GM21381 (cell line): Measurements from ENCODE around the gene EVX2.

ENCODE experiments used
- ATAC-seq: cut with Tn5 transposase; IDR thresholded peaks from one replicate; pipeline ENCODE4 v1.9.1; 2021; ENCODE audit warnings: mild to moderate bottlenecking, moderate library complexity; ENCODE audit not compliant: unreplicated experiment

Gene EVX2

GRCh38 chr2:176122052-176122682, 38.4 kb upstream of the EVX2 start:
- no peak for ATAC-seq

DNA sequence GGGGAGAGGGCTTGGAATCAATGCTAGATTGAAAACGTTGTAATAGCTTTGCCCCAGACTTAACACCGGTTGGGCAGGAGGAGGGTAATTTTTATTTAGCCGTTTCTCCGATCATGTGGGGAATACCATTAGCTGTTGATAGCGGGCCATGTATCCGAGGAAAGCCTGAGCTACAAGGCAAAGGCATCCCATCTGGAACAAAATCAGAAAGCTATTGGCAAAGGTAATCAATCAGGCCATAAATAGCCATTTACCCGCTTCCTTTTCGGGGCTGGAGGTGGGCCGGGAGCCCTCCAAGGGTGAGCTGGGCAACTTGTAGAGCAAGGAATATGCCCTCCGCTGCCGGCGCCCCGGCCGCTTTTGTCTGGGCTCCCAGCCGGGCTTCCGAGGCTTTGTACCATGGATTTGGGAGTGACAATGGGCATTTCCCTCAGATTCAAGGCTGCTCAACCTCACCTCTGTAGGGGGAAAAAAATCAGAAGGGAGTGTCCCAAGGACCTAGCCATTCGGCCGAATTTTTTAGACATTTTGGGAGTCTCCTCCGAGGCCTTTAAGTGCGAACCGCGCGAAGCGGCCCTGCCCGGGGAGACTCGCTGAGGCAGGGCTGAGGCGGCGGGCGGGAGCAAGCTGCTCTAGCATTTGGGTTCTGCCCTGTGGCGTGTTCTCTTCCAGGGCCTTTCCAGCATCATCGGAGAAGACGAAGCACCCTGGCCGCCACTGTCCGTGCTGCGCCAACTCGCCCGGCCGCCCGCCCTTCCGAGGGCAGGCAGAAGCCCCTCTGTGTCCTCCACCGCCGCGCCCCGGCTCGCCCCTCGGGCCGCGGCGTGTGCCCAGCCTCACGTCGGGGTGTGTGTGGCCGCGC, 37.7 kb upstream of the EVX2 start:
- ATAC-seq = no peak

DNA sequence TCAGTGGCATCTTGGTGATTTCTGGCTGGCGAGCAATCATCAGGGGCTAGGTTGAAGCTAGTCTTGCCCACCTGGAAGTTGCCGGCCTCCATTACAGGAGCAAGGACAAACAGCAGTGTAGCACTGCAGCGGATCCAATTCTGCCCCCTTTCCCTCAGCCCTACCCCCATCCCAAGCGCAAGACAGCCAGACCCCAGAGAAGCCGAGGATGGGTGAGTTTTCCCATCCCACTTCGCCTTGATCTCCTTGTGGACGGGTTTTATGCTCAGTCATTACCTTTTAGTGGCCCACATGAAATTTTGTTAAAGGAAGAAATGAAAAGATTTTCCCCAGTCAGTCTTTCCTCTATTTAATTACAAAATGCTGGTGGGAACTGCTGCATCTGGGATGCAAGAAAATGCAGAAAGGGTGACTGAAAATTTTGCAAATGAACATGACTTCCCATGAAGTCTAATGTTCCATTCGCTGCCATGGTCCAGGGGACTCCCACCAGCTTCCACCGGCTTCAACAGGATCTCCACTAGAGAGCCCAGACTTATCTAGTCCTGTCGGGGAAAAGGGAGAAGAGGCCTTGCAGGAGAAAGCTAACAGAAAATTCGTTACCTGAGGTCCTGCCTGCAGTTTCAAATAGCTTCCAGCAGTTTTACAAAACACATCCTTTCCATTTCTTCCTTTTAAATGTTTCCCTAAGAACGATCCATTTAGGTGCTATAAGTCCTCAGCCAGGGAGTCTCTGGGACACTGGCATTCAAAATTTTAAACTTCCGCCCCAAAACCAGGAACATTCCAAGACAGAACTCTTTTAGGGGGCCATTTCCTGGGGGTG, 36.8 kb upstream of the EVX2 start:
- no peak for ATAC-seq

GRCh38 chr2:176118601-176119339, 35.0 kb upstream of the EVX2 start:
- ATAC-seq = no peak

- no peak for ATAC-seq
These were observed 34.1 kb upstream of the EVX2 start for GRCh38 chr2:176117823-176118371.

DNA sequence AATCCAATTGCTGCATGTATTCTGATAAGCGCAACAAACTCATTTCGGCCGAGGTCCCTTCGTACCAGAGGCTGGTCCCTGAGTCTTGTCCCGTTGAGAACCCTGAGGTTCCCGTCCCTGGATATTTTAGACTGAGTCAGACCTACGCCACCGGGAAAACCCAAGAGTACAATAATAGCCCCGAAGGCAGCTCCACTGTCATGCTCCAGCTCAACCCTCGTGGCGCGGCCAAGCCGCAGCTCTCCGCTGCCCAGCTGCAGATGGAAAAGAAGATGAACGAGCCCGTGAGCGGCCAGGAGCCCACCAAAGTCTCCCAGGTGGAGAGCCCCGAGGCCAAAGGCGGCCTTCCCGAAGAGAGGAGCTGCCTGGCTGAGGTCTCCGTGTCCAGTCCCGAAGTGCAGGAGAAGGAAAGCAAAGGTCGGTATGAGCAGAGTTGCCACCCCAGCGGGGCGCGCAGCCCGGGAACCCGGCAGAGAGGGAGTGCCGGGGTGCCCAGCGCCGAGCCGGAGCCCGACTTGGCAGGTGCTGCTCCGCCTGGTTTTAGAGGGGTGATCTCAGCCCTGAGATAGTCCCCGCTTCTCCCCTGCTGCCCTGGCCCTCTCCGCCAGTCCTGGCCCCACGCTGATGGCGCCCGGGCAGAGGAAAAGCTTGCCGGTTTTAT, 33.5 kb upstream of the EVX2 start:
- ATAC-seq = no peak

- no peak for ATAC-seq
These were observed 32.4 kb upstream of the EVX2 start, which contains the start of gene HOXD10 for GRCh38 chr2:176115883-176116813. Gene HOXD10 (plus strand): TSS chr2:176116778. CDS start chr2:176116834, 56 bp downstream.

GRCh38 chr2:176114930-176115625, 31.3 kb upstream of the EVX2 start:
- ATAC-seq = no peak

DNA sequence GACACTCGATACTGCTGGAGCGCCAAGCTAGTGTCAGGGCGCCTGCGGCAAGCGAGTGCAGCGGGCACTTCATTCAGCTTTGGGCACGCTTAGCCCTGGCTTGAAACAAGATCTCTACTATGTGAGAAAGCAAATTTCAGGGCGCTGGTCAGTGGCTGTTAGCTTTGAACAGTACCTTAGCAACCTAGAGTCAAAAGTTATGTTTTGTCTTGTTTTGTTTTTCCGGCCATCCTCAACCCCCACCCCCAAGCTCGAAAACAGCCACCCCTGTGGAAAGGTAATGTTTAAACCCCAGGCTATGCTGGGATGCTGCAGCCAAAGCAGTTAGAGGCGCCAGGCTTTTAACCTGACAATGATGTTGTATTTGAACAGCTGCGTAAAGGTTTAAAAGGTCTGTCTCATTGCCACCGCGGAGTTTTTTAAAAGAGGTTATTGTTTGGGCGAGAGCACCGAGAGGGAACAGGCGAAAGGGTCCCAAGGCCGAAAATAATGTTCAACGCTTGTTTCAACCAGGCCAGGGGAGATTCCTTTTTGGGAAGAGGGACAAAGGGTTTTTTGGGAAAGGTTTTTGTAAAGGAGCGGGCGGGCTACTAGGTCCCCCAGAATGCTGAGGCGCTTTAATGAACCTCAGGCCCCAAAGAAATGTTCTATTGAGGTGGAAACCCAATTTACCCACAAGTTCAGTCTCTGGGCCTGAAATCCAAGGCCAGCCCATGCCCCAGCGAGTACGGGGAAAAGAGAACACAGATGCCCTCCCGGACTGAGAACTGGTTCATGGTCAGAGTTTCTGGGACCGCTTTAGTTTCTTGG, 30.6 kb upstream of the EVX2 start:
- ATAC-seq = no peak

DNA sequence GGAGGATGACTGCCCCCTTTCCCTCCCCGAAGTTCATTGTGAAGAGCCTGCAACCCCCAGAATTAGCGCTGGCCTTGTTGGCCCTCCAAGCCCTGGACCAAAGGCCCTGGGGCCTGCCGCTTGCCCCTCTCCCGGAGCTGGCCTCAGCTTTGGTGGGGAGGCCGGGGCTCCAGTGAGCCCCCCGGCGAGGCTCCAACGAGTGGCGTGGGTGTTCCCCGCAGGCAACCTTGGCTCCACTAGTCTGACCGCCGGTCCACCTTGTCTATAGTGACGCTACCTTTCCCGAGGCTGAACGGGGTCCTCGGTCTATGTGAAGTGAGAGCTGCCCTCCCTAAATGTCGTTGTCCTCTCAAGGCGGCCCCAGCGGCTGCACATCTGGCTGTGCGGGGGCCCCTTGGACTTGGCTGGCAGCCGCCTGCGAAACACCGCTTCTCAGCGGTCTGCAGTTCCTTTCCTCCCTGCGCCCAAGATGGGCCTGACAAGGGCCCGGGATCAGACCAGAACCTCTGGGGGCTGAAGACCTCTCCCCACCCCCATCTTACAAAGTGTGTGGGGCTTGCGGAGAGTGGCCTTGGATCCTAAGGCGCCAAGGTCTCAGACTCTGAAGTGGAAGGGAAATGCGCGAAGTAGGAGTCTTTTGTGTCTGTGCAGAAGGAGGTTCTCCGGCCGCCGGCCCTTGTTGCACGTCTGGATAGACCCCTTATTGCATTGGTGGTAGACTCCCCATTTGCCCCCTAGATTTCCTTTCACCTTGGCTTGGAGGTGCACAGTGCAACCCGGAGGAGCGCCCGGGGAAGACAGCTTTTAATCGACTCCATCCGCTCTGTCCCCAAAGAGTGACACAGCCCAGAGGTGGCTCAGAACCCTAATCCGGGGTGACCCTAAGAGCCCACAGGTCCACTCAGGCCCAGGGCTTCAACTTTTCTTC, 28.9 kb upstream of the EVX2 start:
- ATAC-seq = no peak

GRCh38 chr2:176111846-176112374, 28.1 kb upstream of the EVX2 start:
- ATAC-seq = no peak

DNA sequence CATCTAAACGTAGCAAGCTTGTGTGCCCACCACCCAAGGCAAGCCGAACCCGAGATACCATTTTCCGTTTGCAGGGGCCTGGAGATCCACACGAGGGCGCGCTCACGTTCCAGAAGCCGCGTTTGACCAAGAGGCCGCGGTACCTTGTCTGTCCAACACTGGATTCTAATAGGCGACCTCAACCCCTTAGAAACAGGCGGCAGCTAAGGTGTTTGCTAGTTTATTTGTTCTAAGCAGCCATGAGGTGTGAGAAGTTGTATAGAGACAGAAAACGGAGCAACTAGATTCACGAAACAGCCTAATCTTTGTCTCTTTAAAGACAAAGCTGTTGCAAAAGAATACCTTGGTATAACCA, 27.5 kb upstream of the EVX2 start:
- ATAC-seq = no peak

DNA sequence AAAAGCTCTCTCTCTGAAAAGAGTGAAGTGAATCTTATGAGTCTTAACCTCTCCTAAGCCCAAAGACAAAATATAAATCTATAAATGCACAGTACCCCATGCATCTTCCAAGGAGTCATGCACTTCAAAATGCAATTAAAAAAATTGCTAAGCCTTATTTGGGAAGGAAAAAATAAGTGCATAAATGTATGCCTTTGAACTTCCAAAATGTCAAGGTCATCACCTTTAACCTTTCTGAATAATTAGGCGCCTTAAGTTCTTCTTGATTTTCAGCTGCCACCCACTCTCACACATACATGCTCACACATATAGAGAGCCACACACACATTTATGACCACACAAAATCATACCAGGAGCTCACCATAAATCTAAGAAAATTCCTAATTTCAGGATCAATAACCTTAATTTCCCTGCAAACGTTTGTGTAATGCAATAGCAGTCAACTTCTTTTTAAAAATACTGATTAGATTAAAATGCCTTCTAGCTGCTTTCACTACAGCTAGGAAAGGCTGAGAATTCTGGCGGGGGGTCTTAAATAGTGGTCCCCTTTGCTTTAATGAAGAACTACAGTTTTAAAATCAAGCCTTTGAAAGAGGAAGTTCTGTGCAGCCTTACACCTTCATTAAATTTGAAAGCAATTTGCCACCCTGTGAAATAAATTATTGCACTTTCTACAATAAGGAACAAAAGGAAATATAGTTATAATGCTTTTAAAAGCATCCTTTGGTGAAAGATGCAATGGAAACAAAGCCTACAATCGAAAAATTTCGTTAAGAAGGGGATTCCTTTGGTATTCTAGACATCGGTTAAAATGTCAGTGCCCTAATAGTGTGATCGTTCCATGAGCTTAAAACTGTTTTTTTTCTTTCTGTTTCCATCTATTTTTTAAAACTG, 26.9 kb upstream of the EVX2 start:
- ATAC-seq = no peak

- ATAC-seq = no peak
These were observed 26.2 kb upstream of the EVX2 start for GRCh38 chr2:176109946-176110345.

- ATAC-seq = no peak
These were observed 25.6 kb upstream of the EVX2 start for GRCh38 chr2:176109192-176109901.
